Activated effector memory CD4-positive, alpha-beta T cell treated with Interleukin-2 at 50 U/mL for 16 hours (primary cell): ENCODE results near the gene MDM2.
"Not testable (repeated sequence)": the region's sequence is repeated elsewhere in the genome, so short reads cannot be mapped to it uniquely, and the experiment has no call there.

Experiments used
- DNase-seq: peaks from one replicate; pipeline ENCODE4 v3.0.0-alpha.2; 2020

MDM2 gene

GRCh38 chr12:68854554-68854953 lies 46.6 kb downstream of the MDM2 start:
- DNase-seq, result no peak

- no peak for DNase-seq
Measured at GRCh38 chr12:68855111-68855510, 47.1 kb downstream of the MDM2 start.

- DNase-seq, result no peak
Measured at GRCh38 chr12:68855771-68856170, 47.8 kb downstream of the MDM2 start.

GRCh38 chr12:68856510-68856909 lies 48.5 kb downstream of the MDM2 start:
- no peak for DNase-seq

- DNase-seq, result no peak
Measured at GRCh38 chr12:68861890-68862289, 53.9 kb downstream of the MDM2 start.

- no peak for DNase-seq
Measured at GRCh38 chr12:68863109-68863770, 55.3 kb downstream of the MDM2 start.

GRCh38 chr12:68863886-68864454 lies 56.0 kb downstream of the MDM2 start:
- not testable (repeated sequence) for DNase-seq

- no peak for DNase-seq
Measured at GRCh38 chr12:68864604-68865003, 56.6 kb downstream of the MDM2 start.

- DNase-seq, result no peak
Measured at GRCh38 chr12:68865399-68866164, 57.6 kb downstream of the MDM2 start.

- DNase-seq, result no peak
Measured at GRCh38 chr12:68866950-68867349, 59.0 kb downstream of the MDM2 start.

- DNase-seq, result no peak
Measured at GRCh38 chr12:68867606-68868005, 59.6 kb downstream of the MDM2 start.

- DNase-seq, result no peak
Measured at GRCh38 chr12:68868043-68868790, 60.2 kb downstream of the MDM2 start.

- no peak for DNase-seq
Measured at GRCh38 chr12:68870011-68870410, 62.0 kb downstream of the MDM2 start.

- no peak for DNase-seq
Measured at GRCh38 chr12:68870443-68870842, 62.5 kb downstream of the MDM2 start.

- no peak for DNase-seq
Measured at GRCh38 chr12:68871396-68871795, 63.4 kb downstream of the MDM2 start.

- DNase-seq, result no peak
Measured at GRCh38 chr12:68871921-68872320, 63.9 kb downstream of the MDM2 start.

GRCh38 chr12:68873316-68873715 lies 65.3 kb downstream of the MDM2 start:
- DNase-seq, result no peak

GRCh38 chr12:68876461-68876860 lies 68.5 kb downstream of the MDM2 start:
- no peak for DNase-seq

GRCh38 chr12:68877583-68877982 lies 69.6 kb downstream of the MDM2 start:
- no peak for DNase-seq

- DNase-seq, result no peak
Measured at GRCh38 chr12:68878283-68878682, 70.3 kb downstream of the MDM2 start.

GRCh38 chr12:68878846-68879245 lies 70.9 kb downstream of the MDM2 start:
- no peak for DNase-seq

- no peak for DNase-seq
Measured at GRCh38 chr12:68880660-68881325, 72.8 kb downstream of the MDM2 start.
